Transverse colon (tissue), 3 donors: ENCODE results near the gene PHRF1.

Experiments used
- POLR2A ChIP-seq: fragments of 450-650 bp; IDR thresholded peaks from one replicate; pipeline ENCODE4 v1.6.1; 2016; ENCODE audit warnings: antibody characterized with exemption, mild to moderate bottlenecking, moderate library complexity
- TF ChIP-seq, protein P1 (sequence below), 5 experiments: fragments of 200-600 bp in 3 of 5; fragments of 450-650 bp in 2 of 5; sonication (generic) in 3 of 5; IDR thresholded peaks; 1 replicate in 2 of 5; 2 replicates in 3 of 5; pipeline ENCODE4 v1.5.1; 2016 to 2017; ENCODE audit warnings: antibody characterized with exemption in 5 of 5, inconsistent platforms in 3 of 5, mild to moderate bottlenecking in 2 of 5, moderate library complexity in 1 of 5

DNA sequence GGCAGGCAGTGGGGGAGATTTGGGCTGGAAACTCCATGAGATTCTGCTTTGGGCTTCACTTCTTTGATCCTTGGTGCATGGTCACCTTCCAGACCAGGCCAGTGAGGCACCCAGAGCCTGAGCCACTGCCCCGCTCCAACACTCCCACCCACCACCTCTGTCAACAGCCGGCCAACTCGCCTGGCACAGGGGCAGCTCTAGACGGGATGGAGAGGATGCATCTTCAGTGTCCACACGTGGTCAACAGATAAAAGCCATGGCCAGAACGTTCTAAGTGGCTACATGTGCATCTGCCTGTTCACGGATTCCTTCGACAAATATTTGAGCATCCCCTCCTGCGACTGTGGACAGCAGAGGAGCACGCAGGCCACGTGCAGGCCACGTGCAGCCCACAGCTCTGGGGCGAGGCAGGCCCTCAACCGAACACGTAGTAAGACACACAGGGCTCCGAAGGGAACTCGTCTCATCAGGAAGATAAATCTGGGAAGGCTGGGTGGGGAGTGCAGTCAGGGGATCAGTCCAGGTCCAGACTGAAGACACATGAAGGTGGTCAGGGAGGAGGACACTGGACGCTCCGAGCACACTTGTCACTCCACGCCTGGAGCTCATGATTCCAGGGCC lies 37.7 kb upstream of the PHRF1 start:
- TF ChIP-seq, protein P1, sequence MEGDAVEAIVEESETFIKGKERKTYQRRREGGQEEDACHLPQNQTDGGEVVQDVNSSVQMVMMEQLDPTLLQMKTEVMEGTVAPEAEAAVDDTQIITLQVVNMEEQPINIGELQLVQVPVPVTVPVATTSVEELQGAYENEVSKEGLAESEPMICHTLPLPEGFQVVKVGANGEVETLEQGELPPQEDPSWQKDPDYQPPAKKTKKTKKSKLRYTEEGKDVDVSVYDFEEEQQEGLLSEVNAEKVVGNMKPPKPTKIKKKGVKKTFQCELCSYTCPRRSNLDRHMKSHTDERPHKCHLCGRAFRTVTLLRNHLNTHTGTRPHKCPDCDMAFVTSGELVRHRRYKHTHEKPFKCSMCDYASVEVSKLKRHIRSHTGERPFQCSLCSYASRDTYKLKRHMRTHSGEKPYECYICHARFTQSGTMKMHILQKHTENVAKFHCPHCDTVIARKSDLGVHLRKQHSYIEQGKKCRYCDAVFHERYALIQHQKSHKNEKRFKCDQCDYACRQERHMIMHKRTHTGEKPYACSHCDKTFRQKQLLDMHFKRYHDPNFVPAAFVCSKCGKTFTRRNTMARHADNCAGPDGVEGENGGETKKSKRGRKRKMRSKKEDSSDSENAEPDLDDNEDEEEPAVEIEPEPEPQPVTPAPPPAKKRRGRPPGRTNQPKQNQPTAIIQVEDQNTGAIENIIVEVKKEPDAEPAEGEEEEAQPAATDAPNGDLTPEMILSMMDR (IDR thresholded peaks at IDR 0.05) = no peak
- no peak for TF ChIP-seq POLR2A
